OCI-LY7 (cell line): ENCODE results near the gene CGN.

ENCODE experiments used
- CTCF ChIP-seq: fragments of 200-600 bp; sonication (generic); conservative IDR thresholded peaks from 2 replicates; pipeline ENCODE4 v1.5.1; 2014; ENCODE audit warnings: mild to moderate bottlenecking, antibody characterized with exemption, low read length, moderate library complexity, mixed read lengths
- EZH2phosphoT487 ChIP-seq: fragments of 200-600 bp; sonication (generic); IDR thresholded peaks from 2 replicates; pipeline ENCODE4 v1.6.1; 2018; ENCODE audit warnings: low read depth, borderline replicate concordance, mild to moderate bottlenecking, mixed run types, antibody characterized with exemption, low read length, moderate library complexity, mixed read lengths

DNA sequence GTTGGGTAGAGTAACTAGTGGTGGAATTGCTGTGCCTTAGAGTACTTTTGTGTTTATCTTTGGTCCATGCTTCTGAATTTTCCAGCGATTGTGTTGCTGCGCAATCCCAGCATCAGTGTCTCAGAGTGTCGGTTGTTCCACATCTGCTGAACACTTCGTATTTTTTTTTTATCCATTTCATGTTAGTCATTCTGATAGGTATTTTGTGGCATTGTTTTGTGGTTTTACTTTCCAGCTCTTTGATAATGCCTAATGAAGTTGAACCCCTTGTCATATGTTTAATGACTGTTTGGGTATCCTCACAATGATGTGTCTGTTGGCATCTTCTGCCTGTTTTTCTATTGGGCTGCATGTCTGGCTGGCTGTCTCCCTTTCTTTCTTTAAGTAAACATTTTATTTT, 42.5 kb downstream of the CGN start:
- TF ChIP-seq CTCF (no peak), EZH2phosphoT487 (no peak)
